GM10266 (cell line): ENCODE measurements around the gene GPC6.
A peak's percentile ranks its signal among the peaks of the same experiment; 100 is the strongest.
"Not testable (repeated sequence)": the region's sequence is repeated elsewhere in the genome, so short reads cannot be mapped to it uniquely, and the experiment has no call there.

Experiments used
- DNase-seq: peaks from one replicate; pipeline ENCODE4 v3.0.0; 2012; ENCODE audit errors: extremely low spot score
- TF ChIP-seq, protein P1 (sequence below): IDR thresholded peaks from 2 replicates; pipeline ENCODE4 v1.5.1; 2012; ENCODE audit warnings: mild to moderate bottlenecking, low read depth; ENCODE audit not compliant: control insufficient read depth, insufficient read depth; ENCODE audit errors: missing control alignments

GPC6 gene

DNA sequence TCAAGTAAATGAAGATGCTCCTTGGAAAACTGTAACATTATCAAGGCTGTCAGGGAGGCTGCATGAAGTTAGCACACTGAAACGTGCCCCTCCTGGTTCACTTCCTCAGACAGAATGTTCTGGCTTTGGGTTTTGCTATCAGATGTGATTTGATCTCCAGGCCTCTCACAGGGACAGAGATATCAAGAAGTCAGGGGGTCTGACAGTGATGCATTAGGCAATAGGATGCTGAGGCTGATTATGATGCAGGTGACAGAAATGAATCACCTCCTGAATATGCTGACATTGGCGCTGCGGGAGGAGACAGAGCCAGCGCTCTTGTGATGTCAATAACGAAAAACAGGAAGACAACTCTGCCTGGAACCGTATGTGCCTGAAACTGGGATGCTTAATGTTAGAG lies 974.4 kb downstream of the GPC6 start:
- TF ChIP-seq, protein P1, sequence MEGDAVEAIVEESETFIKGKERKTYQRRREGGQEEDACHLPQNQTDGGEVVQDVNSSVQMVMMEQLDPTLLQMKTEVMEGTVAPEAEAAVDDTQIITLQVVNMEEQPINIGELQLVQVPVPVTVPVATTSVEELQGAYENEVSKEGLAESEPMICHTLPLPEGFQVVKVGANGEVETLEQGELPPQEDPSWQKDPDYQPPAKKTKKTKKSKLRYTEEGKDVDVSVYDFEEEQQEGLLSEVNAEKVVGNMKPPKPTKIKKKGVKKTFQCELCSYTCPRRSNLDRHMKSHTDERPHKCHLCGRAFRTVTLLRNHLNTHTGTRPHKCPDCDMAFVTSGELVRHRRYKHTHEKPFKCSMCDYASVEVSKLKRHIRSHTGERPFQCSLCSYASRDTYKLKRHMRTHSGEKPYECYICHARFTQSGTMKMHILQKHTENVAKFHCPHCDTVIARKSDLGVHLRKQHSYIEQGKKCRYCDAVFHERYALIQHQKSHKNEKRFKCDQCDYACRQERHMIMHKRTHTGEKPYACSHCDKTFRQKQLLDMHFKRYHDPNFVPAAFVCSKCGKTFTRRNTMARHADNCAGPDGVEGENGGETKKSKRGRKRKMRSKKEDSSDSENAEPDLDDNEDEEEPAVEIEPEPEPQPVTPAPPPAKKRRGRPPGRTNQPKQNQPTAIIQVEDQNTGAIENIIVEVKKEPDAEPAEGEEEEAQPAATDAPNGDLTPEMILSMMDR: no peak
- DNase-seq: no peak

DNA sequence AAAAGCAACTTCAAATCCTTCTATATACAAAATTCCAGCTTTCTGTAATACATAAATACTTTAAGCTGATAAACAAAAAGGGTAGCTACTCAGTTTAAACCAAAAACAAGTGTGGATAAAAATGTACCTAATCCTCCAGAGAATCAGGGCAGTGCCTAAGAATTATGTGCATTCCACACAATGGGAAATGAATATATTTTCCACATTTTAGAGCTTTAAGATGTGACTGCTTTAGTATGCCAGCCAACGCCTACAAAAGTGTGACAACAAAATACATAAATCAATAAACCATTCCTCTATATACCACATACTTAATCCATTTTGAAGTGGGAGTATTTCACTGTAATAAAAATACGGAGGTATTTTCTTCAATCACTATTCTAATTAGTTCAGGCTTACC lies 977.6 kb downstream of the GPC6 start:
- DNase-seq: no peak
- TF ChIP-seq, protein P1: no peak

DNA sequence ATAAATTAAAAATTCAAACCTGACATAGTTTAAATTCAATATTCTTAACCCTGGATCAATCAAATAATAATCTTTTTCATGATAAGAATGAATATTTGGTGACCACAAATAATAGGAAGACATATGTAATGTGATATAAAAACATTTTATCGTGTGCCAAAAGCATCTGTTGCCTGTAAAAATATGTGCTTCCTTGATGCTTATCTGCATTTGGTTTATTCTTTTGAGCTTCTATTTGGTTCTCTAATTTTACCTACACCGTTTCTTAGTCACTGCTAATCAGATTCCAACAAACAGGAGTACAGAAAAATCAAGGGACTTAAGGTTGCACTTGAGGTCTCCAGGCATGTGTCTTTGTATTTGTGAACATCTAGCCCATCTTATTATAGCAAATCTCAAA lies 978.3 kb downstream of the GPC6 start:
- TF ChIP-seq, protein P1: no peak
- no peak for DNase-seq

DNA sequence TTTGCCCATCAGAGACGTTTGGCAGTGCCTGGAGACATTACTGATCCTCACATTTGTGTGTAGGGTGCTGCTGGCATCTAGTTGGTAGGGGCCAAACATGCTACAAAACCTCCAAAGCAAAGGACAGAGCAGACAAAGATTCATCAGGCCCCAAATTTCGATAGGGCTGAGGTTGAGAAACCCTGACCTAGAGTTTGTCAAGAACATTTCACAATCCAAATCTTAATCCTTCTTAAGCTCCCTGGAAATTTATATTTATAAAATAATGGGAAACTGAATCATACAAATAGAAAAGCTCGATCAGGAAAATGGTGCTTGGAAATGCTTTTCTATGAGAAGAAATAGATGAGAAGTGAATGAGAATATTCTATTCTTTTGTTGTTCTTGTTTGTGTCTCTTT lies 979.3 kb downstream of the GPC6 start:
- TF ChIP-seq, protein P1: no peak
- DNase-seq: no peak

DNA sequence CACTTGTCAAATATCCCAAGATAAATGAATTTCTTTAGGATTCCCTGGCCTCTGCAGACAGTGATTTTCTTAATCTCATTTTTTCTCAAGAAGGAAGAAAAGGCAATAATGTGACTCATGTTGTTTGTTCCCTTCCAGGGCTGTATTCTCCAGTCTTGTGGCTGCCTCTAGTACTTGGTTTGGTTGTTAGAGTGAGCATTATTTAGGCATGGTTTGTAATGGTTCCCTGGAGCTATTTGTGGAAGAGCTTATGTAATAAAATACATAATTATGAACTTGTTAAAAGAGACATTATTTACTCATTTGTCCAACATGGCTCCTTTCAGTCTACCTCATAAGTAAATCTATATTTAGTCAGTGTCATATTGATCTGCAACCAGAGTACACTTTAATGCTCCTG lies 982.5 kb downstream of the GPC6 start:
- TF ChIP-seq, protein P1: no peak
- DNase-seq: no peak

DNA sequence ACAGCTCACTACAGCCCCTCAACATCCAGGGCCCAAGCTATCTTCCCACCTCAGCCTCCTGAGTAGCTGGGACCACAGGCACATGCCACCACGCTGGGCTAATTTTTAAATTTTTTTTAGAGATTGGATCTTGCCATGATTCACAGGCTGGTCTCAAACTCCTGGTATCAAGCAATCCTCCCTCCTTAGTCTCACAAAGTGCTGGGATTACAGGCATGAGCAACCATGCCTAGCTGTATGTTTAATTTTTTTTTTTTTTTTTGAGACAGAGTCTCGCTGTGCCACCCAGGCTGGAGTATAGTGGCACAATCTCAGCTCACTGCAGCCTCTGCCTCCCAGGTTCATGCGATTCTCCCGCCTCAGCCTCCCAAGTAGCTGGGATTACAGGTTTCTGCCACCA lies 983.3 kb downstream of the GPC6 start:
- DNase-seq: not testable (repeated sequence)

DNA sequence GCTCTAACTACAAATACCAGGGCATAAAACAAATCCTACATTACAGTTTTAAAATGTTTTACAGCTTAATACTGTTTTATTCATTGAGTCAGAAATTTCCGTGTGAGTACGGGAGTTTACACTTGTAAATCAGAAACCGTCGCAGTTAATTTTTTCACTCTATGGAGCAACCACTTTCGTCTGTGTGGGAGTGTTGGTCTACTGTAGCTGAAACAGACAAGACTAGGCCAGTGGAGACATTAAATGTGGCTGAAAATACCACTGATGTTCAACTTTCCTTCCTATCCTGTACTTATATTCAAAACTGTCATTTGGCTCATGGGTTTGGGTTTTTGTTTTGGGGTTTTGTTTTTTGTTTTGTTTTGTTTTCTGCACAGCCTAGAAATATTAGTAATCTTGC lies 984.2 kb downstream of the GPC6 start:
- TF ChIP-seq, protein P1: no peak

DNA sequence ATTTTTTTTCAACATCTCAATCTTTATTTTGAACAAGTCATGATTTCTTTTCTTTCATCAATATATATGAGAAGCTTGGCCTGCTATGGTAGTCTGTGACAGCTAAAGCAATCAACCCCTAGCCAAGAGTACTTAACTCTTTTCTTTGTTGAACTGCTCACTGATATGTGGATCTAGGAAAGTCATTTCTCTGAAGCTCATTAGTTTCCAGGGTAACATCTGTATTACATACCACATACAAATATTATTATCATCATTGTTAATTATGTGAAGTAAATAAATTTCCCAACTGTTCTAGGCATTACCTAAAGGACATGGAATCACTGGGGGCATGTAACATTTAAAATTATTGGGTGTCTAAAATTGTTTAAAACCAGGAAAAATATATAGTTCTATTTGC lies 985.6 kb downstream of the GPC6 start:
- TF ChIP-seq, protein P1: no peak
- no peak for DNase-seq

More for the DNA sequence above, 984.2 kb downstream of the GPC6 start:
- DNase-seq: peak; percentile 8
